HG02970 (cell line): ENCODE results near the gene RGS2.

Source experiments
- ATAC-seq: cut with Tn5 transposase; IDR thresholded peaks from one replicate; pipeline ENCODE4 v1.9.1; 2021; ENCODE audit warnings: mild to moderate bottlenecking, moderate library complexity, moderate number of reproducible peaks; ENCODE audit not compliant: unreplicated experiment, low FRiP score

RGS2 gene

DNA sequence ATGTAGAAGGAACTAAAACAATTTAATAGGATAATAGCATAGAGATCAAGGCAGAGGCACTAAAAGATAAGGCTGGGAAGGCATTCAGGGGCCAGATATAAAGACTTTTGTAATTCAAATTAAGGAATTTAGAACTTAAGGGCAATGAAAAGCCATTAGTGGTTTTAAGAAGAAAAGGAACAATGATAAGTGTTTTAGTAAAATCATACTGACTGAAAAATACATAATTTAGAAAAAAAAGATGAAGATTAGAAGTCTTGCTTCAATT is 14.1 kb upstream of the RGS2 start:
- no peak for ATAC-seq

DNA sequence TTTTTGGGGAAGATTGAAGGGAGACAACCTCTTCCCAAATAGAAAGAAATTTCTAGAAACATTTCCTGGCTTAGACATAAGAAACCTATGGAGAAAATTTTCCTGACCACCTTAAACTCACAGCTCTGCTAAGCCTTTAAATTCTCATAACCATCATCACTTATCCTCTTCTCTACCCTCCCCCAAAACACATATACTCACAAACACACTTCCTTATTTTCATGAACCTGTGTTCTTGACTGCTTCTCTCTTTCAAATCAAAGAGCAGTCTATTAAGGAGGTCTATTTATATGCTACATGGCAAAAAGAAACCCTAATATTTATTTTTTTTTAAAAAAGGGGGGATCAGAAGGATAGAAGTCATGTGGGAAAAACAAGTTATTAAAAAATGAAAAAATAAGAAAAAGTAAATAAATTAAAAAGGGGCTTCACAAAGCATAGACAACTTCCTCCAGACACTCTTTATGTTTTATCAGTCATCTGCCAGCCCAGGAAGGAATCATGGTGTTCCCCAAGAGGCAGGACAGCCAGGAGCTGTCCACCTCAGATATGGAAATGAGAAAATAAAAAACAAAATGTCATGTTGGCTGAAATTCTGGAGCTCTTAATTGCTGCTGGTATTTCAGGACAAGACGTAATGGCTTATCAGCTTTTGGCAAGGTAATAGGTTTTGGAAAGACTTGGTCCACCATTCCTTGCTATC is 12.8 kb upstream of the RGS2 start:
- no peak for ATAC-seq

DNA sequence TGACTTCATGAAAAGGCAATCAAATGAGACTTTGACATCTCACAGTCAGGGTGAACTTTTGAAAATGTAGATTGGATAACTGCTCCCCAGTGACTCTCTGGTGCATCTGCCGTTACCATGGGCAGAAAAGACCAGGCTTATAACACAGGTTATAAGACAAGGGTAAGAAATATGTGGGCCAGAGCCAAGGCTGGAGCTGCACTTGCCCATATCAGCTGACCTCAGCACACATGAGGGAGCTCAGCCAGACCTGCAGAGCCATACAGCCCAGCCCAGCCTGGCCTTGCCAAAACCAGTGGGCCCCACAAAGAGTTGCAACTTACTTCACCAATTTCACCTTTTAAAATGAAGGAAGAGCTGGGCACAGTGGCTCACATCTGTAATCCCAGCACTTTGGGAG is 11.7 kb upstream of the RGS2 start:
- ATAC-seq: no peak

DNA sequence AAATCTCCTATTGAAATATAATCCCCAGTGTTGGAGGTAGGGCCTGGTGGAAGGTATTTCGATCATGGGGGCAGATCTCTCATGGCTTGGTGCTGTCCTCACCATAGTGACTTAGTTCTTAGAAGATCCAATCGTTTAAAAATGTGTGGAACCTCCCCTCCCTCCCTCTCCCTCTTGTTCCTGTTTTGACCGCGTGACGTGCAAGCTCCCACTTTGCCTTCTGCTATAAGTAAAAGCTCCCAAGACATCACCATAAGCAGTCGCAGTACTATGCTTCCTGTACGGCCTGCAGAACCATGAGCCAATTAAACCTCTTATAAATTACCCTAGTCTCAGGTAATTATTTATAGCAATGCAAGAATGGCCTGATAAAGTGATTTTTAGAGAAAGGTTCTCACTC is 10.9 kb upstream of the RGS2 start:
- ATAC-seq: no peak

DNA sequence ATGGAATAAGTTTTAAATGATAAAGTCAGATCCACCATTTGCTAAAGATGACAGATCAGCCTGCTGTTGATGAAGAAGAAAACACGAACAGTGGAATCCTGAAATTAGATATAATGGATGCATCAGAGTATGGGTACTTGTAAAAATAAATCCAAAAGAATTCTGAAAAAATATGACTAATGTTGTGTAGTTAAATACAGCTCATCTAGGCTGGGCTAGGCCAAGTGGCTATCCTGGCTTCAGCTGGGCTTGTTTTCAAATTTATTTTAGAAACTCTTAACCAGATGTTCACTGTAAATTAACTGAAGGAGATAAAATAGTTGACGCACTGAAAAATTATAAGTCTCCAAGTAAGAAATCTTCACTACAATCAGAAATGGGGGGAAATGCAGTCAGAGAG is 7.4 kb upstream of the RGS2 start:
- no peak for ATAC-seq

DNA sequence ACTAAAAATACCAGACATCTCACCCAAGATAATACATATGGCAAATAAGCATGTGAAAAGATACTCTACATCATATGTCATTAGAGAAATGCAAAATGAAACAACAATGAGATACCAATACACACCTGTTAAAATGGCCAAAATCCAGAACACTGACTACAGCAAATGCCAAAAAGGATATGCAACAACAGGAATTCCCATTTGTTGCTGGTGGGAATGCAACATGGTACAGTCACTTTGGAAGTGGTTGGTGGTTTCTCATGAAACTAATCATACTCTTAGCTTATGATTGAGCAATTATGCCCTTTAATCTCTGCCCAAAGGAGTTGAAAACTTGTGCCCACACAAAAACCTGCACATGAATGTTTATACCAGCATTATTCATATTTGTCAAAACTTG is 6.4 kb upstream of the RGS2 start:
- ATAC-seq: no peak

DNA sequence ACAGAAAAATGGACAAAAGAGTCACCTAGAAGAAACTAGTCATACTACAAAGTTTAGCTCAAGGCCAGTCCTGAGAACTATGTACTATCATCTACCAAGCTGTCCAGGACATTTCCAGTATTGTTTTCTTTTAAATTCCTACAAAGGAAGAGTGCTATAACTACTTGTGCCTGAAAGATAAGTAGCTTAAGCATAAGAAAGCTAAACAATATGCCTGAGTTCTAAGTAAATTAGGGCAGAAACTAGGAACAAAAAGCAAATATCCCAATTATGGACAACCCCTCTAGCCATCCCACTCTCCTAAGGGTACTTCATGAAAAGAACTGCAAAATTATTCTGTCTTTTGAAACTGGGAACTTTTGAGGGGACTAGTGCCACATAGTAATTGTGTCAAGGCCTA is 5.3 kb upstream of the RGS2 start:
- no peak for ATAC-seq

DNA sequence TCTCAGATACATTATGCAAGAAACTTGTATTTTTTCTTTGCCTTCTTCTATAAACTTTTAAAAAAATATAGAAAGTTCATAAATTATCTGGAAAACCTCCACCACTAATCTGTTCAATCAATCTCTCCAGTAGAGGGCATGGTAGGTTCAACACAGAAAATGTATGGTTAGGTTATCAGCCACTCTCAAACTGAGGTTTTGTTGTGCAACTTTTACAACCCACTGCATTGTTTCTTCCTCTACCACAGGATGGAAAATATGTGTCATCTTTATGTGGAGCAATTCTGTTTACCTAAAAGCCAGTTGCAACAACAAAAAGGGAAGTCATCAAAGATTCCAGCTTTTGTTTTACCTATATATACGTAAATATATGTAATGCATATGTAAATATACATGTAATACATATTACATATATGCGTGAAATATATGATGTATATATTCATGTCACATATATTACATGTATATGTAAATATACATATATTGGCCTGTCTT is 3.0 kb upstream of the RGS2 start:
- peak; percentile 34 for ATAC-seq

DNA sequence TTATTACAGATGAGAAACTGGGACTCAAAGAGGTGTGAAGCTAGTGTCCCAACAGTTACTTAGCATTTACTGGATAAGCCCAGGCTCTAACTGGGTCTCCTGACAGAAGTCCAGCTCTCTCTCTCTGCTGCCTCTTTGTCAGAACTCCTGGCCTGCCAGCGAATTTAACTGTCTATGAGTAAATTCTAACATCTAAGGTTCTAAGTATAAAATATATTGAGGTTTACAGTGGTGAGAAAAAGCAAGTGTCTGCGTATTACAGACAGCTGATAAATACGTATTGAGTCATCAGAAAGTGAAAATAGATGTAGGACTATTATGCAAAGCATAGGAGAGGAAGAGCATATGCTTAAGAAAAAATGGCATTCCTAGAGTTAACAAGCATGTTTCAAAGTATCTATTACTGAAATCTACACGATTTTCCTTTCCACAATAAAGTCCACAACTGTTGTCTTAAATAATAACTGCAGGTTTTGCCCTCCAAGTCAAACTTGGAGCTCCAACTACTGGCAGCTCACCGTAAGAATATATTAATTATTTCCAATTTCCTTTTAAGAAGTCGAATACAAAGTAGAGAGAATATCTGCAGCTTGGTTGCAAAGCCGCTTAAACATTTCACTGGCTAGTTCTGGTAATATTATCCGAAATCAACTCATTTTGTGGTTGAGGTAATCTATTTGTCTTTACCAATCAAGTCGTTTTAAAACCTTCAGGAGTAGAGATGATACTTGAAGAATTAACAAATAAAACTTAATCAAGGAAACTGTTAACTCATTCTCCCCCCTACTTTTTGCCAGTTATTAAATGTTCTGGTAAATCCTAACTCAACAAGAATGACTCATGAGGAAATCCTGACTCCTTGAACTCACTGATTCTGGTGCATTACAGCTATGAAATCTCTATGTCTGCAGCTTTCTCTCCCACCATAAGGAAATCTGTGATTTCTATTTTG is 1.4 kb upstream of the RGS2 start:
- ATAC-seq: peak; percentile 30

DNA sequence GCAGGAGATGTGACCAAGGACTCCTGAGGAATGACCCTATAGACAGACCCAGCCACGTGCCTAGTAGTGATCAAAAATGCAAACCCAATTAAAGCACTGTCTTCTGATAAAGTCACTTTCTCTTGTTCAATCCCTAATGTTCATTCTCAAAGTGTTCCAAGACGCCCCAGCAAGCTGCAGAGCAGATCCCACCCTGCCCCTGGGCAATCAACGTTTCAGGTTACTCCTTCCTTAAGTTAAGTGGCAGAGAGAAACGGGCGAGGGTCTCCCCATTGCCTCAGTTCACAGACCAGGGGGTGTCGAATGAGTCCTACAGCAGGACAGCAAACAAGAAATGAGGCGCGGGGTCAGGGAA is 699 bp upstream of the RGS2 start:
- ATAC-seq: no peak

DNA sequence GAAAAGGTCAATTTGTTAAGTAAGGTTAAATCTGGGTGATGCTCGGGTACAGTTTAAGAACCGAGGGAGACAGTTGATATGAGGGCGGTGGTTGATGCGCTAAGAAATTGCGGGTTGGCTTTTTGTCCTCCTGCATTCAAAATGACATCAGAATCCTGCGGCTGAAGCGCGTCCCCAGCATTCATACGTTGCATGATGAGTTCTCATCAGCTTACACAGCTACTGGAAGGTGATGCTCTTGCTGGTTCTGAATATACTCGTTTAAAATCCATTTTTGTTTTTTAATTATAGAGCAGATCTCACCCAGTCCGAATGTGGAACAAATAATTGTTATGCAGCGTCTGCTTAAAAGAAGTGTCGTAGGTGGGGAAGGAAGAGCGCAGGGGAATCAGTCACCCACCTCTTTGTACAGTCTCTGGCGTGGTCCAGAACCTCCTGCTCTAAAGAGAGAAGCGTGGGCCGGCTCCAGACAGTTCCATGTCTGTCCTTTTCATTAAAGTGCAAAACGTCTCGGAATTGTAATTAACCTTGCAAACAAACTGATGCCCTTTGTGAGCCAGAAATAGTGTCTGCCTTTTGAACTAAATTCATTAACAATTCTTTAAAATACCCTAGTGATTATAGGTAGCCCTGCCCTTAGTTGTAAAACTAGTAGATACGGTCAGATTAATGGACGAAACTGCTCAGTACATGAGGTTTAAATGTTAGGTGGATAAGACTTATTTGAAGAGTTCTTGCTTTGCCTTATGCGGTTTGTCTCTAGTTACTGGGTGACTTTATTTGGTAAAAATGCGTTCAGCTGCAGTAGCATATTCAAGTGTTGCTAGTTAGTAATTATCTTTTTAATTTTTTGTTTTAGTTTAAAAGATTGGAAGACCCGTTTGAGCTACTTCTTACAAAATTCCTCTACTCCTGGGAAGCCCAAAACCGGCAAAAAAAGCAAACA is 741 bp downstream of the RGS2 start:
- peak; percentile 0 for ATAC-seq

DNA sequence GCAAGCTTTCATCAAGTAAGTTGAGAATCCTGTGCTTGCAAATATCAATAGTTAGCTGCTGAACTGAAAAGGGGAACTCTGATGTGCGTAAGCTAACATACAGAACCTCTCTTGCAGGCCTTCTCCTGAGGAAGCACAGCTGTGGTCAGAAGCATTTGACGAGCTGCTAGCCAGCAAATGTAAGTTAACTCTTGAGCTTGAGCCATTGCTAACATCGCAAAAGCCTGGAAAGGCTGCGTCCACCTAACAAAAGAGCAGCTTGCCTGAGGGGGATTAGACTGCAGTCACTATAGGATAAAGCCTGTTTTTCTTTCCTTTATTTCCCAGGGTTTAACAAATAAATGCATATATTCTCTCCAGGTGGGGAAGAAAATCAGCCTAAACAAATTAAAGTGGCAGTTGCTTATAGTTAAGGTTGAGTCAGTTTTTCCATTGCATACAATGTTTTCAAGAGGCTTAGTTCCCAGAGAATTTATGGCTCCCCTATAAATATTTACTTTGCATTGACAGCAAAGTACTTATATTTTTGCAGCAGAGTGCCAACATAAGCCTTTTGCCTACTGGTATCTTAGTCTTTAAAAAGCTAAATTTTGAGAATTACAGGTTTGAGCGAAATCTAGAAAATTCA is 1.5 kb downstream of the RGS2 start:
- no peak for ATAC-seq

DNA sequence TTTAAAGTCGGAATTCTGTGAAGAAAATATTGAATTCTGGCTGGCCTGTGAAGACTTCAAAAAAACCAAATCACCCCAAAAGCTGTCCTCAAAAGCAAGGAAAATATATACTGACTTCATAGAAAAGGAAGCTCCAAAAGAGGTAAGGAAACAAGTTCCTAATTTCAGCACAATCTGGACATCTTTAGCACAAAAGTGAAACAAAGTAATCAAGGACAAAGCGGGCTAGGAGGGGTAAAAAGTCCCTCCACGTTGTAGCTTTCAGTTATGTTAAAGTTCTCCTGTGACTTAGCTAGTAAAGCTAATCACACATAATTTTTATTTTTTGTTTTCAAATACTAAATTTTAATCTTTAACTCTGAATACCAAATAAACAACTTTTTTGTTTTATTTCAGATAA is 2.2 kb downstream of the RGS2 start:
- ATAC-seq: no peak

DNA sequence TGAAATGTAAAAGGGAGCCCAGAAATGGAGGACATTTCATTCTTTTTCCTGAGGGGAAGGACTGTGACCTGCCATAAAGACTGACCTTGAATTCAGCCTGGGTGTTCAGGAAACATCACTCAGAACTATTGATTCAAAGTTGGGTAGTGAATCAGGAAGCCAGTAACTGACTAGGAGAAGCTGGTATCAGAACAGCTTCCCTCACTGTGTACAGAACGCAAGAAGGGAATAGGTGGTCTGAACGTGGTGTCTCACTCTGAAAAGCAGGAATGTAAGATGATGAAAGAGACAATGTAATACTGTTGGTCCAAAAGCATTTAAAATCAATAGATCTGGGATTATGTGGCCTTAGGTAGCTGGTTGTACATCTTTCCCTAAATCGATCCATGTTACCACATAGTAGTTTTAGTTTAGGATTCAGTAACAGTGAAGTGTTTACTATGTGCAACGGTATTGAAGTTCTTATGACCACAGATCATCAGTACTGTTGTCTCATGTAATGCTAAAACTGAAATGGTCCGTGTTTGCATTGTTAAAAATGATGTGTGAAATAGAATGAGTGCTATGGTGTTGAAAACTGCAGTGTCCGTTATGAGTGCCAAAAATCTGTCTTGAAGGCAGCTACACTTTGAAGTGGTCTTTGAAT is 2.9 kb downstream of the RGS2 start:
- no peak for ATAC-seq

DNA sequence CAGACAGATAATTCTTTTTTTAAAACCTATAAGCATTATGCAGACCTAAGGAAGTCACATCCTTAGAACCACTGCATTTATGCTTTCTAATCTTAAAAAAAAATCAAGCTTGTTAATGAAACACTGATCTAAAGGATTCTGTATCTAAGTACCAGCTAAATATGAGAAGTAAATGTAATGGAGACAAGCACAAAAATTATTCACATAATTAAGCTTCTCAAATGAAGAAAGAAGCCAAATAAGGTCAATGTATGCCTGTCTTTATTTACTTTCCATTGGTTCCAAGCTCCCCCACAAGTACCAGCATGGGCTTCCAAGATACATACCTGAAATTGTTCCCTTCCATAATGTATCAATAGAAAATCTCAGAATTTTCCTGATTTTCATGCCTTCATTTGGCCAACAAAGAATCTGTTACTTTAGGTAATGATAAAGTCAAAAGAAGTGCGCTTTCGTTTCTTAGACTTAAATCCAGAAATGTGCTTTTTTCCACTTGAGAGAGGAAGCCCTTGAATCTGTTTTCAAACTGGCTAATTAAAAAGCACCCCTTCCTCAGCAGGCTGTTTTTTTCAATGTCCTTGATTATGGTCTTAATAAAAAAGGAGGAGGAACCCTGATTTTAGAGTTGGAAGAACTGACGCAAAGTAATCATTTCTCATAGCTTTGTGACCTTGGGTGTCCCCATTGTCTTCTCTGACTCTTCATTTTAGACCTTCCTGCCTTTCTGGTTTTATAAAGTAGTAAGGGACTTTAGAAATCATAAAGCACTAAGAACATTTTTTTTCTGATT is 3.8 kb downstream of the RGS2 start:
- ATAC-seq: no peak

DNA sequence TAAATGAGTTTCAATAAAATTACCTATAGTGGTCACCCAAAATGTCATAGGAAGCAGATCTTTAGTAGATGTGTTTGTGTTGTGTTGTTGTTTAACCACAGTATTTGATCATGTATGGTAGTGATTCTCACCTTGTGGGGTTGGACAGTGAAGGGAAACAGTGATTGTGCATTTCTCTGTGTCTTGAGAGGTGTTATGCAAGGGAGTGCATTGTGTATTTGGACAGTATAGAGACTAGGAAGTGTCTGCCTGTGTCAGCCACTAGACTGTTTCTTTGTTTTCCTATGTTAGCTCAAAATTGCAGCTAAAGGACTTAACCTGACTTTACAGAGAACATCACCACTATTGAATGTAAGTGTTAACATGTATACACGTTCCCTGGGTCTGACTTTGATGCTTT is 6.0 kb downstream of the RGS2 start:
- no peak for ATAC-seq

DNA sequence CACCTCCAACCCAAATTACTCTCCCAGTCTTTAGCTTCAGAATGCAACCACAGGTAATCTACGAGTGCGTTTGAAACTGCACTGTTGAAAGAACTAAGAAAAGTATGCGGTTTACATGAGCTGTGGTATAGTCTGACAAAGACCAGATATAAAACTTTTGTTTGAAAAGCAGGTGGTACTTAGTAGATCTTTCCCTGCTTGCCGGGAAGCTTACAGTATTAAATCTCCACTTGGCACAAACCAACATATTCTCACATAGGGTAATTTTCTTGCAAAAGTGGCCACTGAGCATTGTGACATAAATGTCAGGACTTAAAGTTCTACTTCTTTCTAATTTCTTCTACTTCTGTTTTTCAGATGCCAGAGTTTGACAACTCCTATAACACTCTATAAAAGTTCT is 8.4 kb downstream of the RGS2 start:
- no peak for ATAC-seq

DNA sequence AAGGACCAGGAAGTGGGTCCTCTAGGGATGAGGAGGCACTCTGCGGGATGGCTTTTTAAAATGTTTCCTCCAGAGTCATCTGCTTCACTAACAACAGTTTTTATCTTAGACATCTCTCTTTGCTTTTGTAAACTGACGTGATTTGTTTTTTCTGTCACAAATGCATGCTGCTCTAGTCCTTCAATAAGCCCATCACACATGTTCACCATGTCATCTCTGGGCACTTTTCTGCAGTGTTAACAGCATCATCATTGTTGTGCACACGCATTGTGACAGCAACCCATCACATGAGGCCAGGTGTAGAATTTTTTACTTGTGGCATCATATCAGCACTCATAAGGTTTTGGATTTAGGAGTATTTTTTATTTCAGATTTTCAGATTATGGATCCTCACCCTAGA is 12.5 kb downstream of the RGS2 start:
- no peak for ATAC-seq

DNA sequence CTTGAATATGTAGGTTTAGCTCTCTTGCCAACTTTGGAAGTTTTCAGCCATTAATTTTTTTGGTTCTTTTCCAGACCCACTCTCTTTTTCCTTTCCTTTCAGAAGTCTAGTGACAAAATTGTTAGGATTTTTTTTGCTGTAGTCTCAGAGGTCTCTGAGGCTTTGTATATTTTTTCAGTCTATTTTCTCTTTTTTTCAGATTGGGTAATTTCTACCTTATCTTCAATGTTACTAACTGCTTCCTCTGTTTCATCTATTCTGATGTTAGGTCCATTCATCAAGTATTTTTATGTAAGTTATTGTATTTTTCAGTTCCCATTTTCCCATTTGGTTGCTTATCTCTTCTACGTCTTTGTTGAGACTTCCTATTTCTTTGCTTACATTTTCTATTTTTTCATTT is 15.7 kb downstream of the RGS2 start:
- ATAC-seq: no peak
